Hepatic stellate cell (primary cell): ENCODE data around the gene ZRANB2.
A peak's percentile ranks its signal among the peaks of the same experiment; 100 is the strongest.

Experiments
- DNase-seq: peaks from one replicate; pipeline ENCODE4 v3.0.0; 2011; ENCODE audit warnings: low spot score

The ZRANB2 gene, protein sequence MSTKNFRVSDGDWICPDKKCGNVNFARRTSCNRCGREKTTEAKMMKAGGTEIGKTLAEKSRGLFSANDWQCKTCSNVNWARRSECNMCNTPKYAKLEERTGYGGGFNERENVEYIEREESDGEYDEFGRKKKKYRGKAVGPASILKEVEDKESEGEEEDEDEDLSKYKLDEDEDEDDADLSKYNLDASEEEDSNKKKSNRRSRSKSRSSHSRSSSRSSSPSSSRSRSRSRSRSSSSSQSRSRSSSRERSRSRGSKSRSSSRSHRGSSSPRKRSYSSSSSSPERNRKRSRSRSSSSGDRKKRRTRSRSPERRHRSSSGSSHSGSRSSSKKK

GRCh38 chr1:71080739-71081696 is at the start of gene ZRANB2:
ZRANB2 (minus strand) TSS chr1:71081035; CDS start chr1:71080995, 40 bp downstream.
- DNase-seq, result peak; percentile 78

DNA sequence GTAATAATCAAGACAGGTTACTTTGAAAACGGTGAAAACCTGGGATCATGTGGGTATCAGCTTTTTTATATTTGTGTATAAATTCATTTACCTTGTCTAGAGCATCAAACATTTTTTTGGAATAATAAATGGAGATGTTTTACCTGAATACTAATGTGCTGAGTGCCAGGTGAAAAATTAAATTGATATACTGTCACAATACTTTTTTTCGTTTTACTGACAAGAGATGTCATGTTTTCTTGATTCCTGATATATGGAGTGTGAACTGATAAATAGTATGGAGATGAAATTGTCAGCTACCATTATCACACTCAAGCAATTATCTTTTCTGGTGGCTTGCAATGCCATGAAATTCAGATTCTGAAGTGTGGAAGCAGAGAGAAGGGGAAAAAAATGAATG is 47.2 kb upstream of the ZRANB2 start:
- DNase-seq, result no peak

DNA sequence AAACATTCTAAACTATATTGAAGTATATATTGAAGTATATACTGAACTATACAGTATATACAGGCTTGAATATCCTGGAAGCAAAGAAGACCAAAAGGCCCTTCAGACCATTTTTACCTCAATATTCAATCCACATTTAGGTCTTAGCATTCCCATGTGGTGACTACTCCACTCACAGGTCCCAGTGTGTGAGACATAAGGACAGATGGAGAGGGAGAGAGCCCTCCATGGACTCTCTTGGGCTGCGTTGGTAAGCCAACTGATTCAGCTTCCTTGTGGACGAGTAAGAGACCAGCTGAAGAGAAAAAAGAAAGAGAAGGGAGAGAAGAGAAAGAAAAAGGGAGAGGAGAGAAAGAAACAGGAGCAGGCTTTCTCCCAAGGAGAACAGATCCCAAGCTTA is 37.3 kb upstream of the ZRANB2 start:
- DNase-seq, result no peak

DNA sequence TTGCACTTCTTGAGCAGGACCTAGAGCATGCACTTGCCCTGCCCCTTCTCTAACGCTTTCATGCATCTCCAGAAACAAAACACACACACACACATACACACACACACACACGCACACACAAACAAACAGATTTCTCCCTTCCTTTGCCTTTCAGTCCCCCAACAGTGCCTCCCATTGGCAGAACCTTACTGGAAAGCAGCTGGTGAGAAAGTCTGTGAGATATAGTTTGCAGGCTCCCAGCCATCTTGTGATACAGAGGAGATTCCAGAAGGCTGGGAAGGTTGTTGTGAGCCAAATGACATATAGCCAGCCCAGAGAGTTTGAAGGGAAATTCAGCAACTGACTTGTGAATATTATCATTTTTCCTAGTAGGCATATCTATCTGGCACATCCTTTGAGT is 35.9 kb upstream of the ZRANB2 start:
- no peak for DNase-seq

DNA sequence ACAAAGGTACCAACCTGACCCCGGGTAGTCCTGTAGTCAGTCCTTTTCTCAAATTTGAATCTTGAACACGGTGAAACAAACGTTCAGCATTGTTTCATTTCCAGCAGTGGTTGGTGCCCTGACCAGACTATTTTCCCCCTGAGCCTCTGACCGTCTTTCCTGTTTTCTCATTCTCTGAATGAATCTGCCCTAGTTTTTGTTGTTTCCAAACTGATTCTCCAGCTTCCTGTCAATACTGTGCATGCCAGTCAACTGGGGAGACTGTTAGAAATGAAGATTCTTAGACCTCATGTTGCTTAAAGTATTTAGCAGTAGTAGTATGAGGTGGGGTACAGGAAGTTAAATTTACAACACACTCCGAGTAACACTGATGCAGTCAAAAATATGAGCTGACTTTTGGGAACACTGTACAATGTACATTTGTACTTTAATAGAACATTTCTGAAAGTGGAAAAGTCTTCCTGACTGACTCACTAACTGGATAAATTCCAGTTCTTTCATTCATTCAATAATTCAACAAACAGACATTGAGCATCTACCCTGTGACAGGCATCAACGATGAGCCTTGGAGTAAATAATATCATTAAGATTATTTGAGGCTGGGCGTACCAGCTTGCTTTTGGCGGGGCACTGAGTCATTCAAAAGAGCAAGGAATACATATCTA is 26.0 kb upstream of the ZRANB2 start:
- no peak for DNase-seq

- DNase-seq, result no peak
Observed at GRCh38 chr1:71104417-71104816, 23.6 kb upstream of the ZRANB2 start.

GRCh38 chr1:71101839-71102376 is 21.1 kb upstream of the ZRANB2 start:
- no peak for DNase-seq

DNA sequence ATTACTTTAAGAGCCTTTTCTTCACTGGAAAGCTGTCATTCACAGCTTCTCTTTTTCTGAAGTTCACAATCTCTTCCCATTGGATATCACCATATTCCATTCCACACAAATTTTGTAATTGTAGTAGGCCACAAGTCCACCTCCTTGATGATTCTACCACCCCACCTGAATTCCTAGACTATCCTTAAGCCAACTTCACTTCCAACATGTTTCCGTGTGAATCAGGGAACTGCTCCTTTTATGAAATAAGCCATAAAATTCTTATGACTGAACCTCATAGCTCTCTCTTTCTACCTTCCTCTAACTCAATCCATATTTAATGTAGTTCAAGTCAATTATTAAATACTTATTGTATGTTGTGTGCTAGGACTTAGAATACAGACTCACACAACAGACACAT is 16.6 kb upstream of the ZRANB2 start:
- no peak for DNase-seq

DNA sequence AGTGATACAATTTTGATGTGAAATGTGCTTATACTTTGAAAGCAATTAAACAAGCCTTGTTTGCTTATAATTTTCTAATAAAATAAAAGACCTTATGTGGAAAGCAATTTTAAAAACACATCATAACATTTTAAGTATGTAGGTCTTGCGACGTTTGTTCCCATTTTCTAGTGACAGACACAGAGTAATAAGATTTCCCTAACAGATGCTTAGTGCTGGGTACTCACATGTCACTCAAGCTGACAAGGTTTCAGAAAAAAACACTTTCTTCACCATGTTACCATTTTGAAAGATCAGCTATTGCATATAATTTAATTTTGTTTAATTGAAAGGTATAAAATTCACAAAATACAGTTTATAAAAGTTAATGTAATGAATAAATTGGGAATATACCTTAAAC is 14.1 kb upstream of the ZRANB2 start:
- DNase-seq, result no peak

DNA sequence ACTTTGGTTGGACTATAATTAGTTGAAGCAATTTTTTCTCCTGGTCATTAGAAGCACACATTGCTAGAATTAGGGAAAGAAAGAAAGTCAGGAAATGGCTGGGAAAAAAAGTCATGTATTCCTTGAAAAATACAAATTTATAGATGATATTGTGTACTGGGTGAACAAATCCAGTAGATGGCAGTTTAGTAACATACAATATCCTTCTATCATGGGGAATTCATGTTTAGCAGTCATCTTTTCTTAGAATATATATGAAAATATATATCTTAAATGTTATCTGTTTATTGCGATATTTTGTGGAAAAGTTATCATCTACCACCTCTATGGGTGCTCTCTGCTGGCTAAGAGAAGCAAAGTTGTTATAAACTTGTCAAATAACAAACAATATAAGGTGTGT is 13.1 kb upstream of the ZRANB2 start:
- DNase-seq, result no peak

DNA sequence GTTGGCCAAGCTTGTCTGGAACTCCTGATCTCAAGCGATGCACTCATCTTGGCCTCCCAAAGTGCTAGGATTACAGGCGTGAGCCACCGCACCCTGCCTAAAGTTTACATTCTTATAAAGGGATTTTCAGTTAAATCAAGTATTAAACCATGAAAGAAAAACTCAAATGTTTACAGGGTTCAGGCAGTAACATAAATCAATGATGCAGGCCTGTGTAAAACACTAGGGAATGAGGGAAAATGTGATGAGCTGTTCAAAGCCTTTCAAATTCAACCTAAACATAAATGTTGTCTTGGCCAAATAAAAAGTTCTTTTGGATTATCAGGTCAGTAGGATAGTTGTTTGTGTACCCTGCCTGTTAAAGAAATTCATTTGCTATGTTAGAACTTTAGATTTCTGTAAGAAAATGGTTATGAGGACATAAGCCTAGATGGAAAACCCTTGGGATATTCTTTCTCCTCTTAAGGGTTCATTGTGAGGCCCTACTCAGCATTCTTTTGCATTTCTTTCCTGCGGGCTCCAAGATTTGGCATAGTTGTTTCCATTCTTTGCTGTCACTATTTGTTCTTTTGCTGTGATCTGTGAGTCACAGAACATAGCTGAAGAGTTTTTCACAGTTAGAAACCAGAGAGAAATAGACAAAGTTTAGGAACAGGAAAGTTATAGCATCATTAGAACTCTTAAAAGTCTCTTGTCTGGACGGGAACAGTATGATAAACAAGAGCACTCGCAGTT is 8.9 kb upstream of the ZRANB2 start:
- no peak for DNase-seq

- DNase-seq, result no peak
Observed at GRCh38 chr1:71088645-71089287, 7.9 kb upstream of the ZRANB2 start.

GRCh38 chr1:71087713-71088112 is 6.9 kb upstream of the ZRANB2 start:
- no peak for DNase-seq

GRCh38 chr1:71087060-71087459 is 6.2 kb upstream of the ZRANB2 start:
- no peak for DNase-seq

- DNase-seq, result no peak
Observed at GRCh38 chr1:71086331-71086730, 5.5 kb upstream of the ZRANB2 start.

DNA sequence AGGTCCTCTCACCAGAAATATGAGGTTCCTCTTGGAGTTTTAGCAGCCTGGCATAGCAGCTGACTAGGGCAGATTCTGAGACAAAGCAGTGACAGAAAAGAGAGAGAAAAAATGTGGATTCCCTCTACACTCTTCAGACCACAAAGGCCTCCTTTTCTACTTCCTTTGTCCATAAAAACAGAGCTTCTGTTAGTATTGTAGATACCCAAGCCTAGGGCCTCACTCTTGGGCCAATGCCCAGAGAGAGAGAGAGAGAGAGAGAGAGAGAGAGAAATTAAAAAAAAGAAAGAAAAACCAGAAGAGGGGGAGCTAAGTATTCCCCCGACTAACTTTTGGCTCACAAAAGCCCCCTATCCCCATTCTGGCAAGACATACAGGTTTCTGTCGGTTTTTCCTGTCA is 2.4 kb upstream of the ZRANB2 start:
- DNase-seq, result no peak

GRCh38 chr1:71081697-71082080 is 854 bp upstream of the ZRANB2 start:
- no peak for DNase-seq

DNA sequence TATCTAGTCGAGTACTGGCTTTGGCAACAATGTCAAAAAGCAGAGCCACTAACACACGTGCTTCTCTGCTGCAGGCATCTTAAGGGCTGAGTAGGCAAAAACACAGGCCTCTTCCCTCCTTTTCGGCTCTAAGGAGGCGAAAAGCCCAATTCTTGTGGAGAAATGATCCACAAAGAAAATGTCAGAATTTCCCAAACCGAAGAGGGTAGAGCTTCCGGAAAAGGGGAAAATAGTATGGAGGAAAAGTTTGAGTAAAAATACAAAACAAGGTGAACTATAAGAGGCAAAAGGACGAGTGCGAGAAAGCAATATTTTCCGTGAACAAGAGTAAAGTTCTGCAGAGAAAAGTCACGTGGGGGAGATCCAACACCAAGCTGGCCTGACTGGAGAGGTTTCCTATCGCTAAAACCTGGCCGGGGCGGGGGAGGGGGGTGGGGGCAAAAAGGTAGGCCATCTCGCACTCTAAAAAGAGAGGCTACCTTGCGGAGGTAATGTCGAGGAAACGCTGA is 551 bp downstream of the ZRANB2 start:
- no peak for DNase-seq

GRCh38 chr1:71074681-71075080 is 6.2 kb downstream of the ZRANB2 start:
- no peak for DNase-seq

GRCh38 chr1:71072273-71072672 is 8.6 kb downstream of the ZRANB2 start:
- DNase-seq, result no peak

GRCh38 chr1:71071720-71072119 is 9.1 kb downstream of the ZRANB2 start:
- DNase-seq, result no peak
